Astrocyte (in vitro differentiated cells and primary cell): ENCODE results near the gene STK32A.

Experiments
- EZH2 ChIP-seq: IDR thresholded peaks from 2 replicates; pipeline ENCODE4 v1.6.1; 2012; ENCODE audit warnings: mild to moderate bottlenecking, low read length, inconsistent platforms; ENCODE audit not compliant: insufficient read depth
- TF ChIP-seq, protein P1 (sequence below): IDR thresholded peaks from 2 replicates; pipeline ENCODE4 v1.5.1; 2011; ENCODE audit warnings: low read depth, mild to moderate bottlenecking, inconsistent platforms, low read length, moderate library complexity; ENCODE audit not compliant: insufficient read depth

DNA sequence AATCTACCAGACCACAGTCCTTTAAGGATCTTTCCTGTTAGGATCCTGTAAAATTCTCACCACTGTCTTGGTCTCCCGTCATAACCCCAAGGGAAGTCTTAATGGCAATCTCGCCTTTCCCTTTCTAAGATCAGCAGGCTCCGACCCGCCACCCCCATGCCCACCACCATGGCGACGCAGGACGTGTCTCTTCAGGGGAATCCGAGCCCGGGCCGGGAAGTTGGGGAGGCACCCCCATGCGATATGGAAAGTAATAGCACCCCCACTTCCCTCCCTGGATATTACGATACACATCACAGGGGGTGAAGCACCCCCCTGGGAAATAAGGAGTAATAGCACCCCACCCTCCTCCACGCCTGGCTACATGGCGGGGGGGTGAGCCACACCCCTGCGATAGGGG is 8.3 kb upstream of the STK32A start:
- TF ChIP-seq EZH2, result no peak
- TF ChIP-seq, protein P1, sequence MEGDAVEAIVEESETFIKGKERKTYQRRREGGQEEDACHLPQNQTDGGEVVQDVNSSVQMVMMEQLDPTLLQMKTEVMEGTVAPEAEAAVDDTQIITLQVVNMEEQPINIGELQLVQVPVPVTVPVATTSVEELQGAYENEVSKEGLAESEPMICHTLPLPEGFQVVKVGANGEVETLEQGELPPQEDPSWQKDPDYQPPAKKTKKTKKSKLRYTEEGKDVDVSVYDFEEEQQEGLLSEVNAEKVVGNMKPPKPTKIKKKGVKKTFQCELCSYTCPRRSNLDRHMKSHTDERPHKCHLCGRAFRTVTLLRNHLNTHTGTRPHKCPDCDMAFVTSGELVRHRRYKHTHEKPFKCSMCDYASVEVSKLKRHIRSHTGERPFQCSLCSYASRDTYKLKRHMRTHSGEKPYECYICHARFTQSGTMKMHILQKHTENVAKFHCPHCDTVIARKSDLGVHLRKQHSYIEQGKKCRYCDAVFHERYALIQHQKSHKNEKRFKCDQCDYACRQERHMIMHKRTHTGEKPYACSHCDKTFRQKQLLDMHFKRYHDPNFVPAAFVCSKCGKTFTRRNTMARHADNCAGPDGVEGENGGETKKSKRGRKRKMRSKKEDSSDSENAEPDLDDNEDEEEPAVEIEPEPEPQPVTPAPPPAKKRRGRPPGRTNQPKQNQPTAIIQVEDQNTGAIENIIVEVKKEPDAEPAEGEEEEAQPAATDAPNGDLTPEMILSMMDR, result no peak
